ENCODE results near the gene TNKS1BP1.

GRCh38 chr11:57358991-57359390 is 34.2 kb upstream of the TNKS1BP1 start:
- TF ChIP-seq CTCF (IDR thresholded peaks at IDR 0.05; ENCODE audit: low read depth, low read length, poor library complexity, severe bottlenecking) (no peak), EZH2phosphoT487 (IDR thresholded peaks at IDR 0.05; ENCODE audit: borderline replicate concordance, low read length) (no peak)
